SK-N-SH (cell line): ENCODE data around the gene UBXN10.

ENCODE experiments used
- CHD2 ChIP-seq: fragments of 150-350 bp; IDR thresholded peaks from 2 replicates; pipeline ENCODE4 v1.6.1; 2018; ENCODE audit warnings: low read length; ENCODE audit not compliant: partially characterized antibody
- CTCF ChIP-seq: fragments of 200-600 bp; sonication (generic); IDR thresholded peaks from 2 replicates; pipeline ENCODE4 v1.6.1; 2017; ENCODE audit warnings: antibody characterized with exemption, mild to moderate bottlenecking, moderate library complexity
- EZH2phosphoT487 ChIP-seq: fragments of 200-600 bp; sonication (generic); IDR thresholded peaks from 2 replicates; pipeline ENCODE4 v1.6.1; 2017; ENCODE audit warnings: low read depth, mixed run types, mild to moderate bottlenecking, antibody characterized with exemption, moderate library complexity, borderline replicate concordance
- NFIC ChIP-seq: IDR thresholded peaks from 2 replicates; pipeline ENCODE4 v1.4.0; 2012; ENCODE audit warnings: borderline replicate concordance

DNA sequence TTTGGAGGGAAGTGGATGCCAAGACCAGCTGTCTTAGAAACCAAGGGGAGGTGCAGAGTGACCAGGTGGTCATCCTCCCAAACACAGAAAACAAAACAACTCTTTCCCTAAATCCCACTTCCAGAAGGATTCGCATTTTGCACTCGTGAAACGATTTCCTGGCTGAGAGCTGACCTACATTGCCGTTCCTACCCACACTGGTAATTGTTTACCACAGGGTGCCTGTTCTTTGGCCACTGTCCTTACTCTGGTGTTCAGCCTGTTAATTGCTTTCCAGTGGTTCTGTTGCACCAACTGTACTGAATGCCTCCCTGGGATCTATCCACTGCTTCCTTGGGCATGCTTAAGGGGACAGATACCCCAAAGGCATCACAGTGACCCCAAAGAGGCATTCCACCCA is 23.6 kb downstream of the UBXN10 start:
- TF ChIP-seq NFIC (no peak), CTCF (no peak), EZH2phosphoT487 (no peak), CHD2 (no peak)
